HG03460 (cell line): ENCODE data around the gene SRPK1.

ENCODE experiments used
- ATAC-seq: cut with Tn5 transposase; IDR thresholded peaks from one replicate; pipeline ENCODE4 v1.9.1; 2021; ENCODE audit not compliant: unreplicated experiment

SRPK1 gene

GRCh38 chr6:35824552-35825192 is 96.2 kb downstream of the SRPK1 start:
- no peak for ATAC-seq

GRCh38 chr6:35823601-35824000 is 97.3 kb downstream of the SRPK1 start:
- ATAC-seq, result no peak

GRCh38 chr6:35817515-35817914 is 103.4 kb downstream of the SRPK1 start:
- ATAC-seq, result no peak

- ATAC-seq, result no peak
These were observed 109.3 kb downstream of the SRPK1 start for GRCh38 chr6:35811699-35811995.

GRCh38 chr6:35810971-35811698 is 109.8 kb downstream of the SRPK1 start:
- no peak for ATAC-seq

GRCh38 chr6:35809809-35810208 is 111.1 kb downstream of the SRPK1 start:
- ATAC-seq, result no peak

- ATAC-seq, result no peak
These were observed 112.2 kb downstream of the SRPK1 start for GRCh38 chr6:35808688-35809087.

GRCh38 chr6:35804996-35805736 is 115.7 kb downstream of the SRPK1 start, which contains the start of gene LHFPL5:
Gene LHFPL5 (plus strand): TSS chr6:35805352. CDS start chr6:35805671, 319 bp downstream.
- ATAC-seq, result no peak

- ATAC-seq, result no peak
These were observed 119.8 kb downstream of the SRPK1 start for GRCh38 chr6:35801148-35801547.

- ATAC-seq, result no peak
These were observed 122.2 kb downstream of the SRPK1 start for GRCh38 chr6:35798706-35799105.

- no peak for ATAC-seq
These were observed 122.9 kb downstream of the SRPK1 start for GRCh38 chr6:35797837-35798526.

GRCh38 chr6:35796236-35796635 is 124.7 kb downstream of the SRPK1 start:
- no peak for ATAC-seq

GRCh38 chr6:35795453-35796071 is 125.3 kb downstream of the SRPK1 start:
- no peak for ATAC-seq

GRCh38 chr6:35794536-35795452 is 126.1 kb downstream of the SRPK1 start:
- no peak for ATAC-seq

- no peak for ATAC-seq
These were observed 130.2 kb downstream of the SRPK1 start for GRCh38 chr6:35790683-35791082.

GRCh38 chr6:35788423-35788982 is 132.4 kb downstream of the SRPK1 start:
- no peak for ATAC-seq

GRCh38 chr6:35787266-35788218 is 133.4 kb downstream of the SRPK1 start:
- ATAC-seq, result no peak

- ATAC-seq, result no peak
These were observed 134.1 kb downstream of the SRPK1 start for GRCh38 chr6:35786810-35787209.

- ATAC-seq, result no peak
These were observed 134.6 kb downstream of the SRPK1 start for GRCh38 chr6:35786272-35786671.
